ENCODE data around the gene RABAC1.
"Not testable (repeated sequence)": the region's sequence is repeated elsewhere in the genome, so short reads cannot be mapped to it uniquely, and the experiment has no call there.

RABAC1 gene

DNA sequence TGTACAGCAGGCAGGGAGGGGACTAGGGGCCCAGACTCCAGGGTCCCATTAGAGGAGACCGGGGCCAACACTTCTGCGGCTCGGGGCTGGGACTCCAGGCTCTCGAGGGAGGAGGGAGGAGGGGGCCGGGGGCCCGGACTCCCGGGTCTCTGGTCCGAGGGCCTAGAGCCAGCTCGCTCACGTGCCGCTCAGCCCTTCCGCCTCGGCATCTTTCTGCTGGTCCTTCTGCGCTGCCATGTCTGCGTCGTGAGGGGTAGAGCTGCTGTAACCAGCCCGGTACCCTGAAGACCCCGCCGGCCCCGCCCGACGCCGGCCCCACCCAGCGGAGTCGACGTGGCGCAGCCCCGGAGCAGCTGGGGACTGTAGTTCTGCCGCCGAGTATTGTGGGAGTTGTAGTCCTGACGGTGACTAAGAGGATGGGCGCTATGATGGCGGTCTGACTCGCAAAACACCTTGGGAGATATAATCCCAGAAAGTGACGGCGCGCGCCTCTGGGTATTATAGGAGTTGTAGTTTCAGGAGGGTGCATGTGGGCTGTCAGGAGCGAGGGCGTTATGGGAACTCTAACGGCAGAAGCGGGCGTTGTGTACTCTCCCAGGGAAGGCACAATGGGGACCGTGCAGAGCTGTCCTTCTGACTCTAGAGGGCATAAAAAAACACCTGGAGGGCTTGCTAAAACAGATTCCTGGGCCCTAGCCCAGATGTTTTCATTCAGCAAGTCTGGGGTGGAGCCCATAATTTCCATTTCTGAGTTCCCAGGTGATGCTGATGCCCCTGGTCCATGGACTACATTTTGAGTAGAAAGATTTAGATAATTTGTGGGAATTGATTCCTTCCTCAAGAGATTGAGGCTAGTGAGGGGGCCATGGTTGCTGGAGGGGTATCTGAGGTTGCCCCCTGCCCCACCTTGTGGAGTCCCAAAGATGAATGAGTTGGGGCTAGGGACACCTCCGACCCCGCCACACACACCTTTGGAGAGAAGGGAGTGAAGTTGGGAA lies at the start of gene RABAC1:
Gene RABAC1 (minus strand): TSS at position 266 of the 998 bp plus-strand sequence. CDS start 29 bp downstream, at position 237.
- DNase-seq = peak; percentile 93

DNA sequence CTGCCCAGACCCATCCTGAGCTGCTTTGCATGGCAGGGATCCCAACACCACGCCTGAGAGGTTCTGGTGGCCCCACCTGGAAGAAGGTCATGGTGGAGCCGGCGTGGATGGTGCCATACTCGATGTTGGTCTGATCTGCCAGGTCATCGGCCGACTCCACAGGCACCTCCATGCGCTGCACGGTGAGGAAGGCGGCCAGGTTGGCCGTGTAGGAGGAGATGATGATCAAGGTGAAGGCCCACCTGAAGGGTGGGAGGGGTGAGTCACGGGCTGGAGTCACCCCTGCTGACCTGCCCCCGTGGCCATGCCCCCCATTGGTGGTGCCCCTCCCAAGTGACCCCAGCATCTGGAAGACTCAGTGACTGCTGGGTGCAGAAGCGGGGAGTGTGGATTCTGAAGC lies 47.4 kb upstream of the RABAC1 start:
- no peak for DNase-seq

DNA sequence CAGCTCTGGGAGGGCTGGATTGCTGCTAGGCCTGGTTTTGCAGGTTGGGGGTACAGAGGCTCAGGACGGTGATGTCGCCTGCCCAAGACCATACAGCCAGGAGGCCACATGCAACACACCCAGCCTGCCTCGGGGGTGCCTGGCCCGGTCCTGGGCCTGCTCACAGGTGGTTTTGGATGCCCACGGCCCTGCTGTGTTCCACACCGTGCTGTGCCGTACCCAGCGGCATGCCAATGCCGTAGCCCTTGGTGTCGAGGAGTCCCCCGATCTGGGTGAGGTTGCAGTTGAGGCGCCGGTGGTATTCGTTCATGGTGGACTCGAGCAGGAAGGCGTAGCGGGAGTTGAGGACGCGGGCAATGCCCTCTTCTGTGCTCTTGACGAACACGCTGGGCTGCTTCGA lies 46.4 kb upstream of the RABAC1 start:
- DNase-seq = no peak

- no peak for DNase-seq
Observed at GRCh38 chr19:42003506-42004294, 44.6 kb upstream of the RABAC1 start.

DNA sequence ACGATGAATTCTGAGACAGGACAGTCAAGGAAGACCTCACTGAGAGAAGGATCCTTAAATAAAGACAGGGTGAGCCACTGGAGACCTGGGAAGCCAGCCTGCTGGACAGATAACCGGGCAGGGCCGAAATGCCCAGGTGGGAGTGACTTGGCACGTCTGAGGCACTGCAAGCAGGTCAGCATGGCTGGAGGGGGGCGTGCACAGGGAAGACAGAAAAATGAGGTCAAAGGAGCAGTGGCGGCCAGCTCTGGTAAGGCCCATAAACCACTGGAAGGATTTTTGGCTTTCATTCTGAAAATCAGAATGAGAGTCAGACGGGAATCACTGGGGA lies 40.7 kb upstream of the RABAC1 start:
- no peak for DNase-seq

DNA sequence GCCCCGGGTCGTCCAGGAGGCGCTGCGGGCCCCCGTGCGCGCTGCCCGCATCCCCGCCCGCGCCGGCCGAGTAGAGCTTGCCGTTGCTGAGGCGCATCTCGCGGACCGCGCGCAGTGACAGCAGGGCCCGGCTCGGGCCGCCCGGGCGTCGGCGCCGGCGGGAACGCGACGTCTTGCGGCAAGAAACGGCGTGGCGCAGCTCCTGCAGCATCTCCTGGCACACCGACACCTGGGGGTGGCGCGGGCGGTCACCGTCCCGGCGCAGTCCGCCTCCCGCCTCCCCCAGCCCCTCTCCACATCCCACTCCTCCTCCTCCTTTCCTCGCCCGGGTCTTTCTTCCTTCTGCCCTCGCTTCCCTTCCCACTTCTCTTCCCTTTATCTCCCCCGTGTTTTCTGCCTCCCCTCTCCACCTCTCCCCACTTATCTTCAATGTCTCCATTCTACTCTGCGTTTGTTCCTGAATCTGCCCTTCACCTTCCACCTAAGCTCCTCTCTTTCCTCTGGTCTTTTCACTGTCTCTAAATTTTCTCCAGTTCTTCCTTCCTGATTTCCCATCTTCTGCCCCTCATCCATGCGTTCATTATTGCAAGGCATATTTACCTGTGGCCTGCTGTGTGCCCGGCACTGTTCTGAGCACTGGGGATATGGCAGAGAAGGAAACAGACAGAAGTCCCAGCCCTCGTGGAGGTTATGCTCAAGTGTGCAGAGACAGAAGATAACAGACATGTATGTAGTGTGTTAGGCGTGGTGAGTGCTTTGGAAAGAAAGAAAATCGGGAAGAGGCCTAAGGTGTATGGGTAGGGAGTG lies 40.2 kb upstream of the RABAC1 start:
- no peak for DNase-seq

- DNase-seq = peak; percentile 7
Observed at GRCh38 chr19:41998246-41999020, 39.3 kb upstream of the RABAC1 start.

GRCh38 chr19:41997851-41998229 lies 38.7 kb upstream of the RABAC1 start:
- DNase-seq = no peak

DNA sequence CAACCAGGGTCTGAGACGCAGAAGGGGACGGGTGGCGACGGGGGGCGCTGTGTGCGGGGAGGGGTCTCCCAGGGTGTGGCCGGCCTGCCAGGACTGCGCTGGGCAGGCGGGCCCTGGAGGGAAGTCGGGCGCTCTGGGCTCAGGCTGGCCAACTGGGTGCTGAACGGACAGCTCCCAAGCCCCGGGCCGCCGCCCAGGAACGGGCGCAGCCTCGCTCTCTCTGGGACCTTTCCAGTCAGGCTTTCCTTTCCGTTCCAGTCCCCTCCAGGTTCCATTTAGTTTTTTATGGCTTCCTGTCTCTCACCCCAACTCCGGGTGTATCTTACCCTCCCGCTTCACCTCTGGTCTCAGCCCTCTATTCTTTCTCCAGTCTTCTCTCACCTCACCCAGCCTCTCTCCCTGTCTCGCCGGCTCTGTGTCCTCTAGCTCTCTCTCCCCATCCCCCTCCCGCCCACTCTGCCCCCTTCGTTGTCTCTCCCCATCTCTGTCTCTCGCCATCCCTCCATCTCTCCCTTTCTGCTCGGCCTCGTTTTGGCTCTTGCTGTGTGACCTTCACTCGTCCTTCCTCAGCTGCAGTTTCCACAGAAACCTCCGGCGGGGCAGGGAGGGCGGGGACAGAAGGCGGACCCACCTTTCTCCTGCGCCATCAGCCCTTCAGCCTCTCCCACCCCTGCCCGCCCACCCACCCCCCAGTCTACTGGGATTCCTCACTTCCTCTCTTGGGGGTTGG lies 38.2 kb upstream of the RABAC1 start:
- DNase-seq = no peak

DNA sequence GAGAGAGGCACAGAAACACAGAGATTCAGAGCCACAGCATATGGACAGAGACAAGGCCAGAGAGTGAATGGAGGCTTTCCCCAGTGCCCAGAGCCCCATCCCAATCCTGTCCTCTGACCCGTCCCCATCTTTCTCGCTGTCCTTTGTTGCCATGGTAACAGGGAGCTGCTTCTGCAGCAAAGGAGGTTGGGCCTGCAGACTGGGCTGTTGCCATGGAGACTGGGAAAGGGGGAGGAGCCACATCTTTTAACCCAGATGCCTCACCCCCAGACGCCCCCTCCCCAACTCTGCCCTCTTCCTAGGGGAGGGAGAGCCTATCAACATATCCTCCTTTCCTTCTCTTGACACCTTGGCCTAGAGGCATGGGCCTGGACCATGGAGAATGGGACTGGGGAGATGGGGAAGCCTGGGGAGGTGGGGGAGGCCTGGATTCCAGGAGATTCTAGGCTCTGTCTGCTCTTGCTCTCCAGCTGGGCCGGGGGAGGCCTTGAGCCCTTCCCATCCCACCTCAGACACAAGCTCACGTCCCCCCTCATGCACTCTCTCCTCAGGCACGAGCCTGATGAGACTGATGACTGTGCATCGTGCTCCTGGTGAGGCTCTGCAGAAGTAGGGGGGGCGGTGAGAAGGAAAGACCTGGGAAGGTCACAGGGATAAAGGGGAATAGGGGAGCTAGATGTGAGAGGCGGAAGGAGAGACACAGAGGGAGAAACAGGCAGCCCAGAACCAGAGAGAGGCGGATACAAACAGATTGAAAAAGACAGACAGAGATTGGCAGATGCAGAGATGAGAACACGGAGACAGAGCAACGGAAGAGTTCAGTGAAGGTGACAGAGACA lies 37.1 kb upstream of the RABAC1 start:
- no peak for DNase-seq

DNA sequence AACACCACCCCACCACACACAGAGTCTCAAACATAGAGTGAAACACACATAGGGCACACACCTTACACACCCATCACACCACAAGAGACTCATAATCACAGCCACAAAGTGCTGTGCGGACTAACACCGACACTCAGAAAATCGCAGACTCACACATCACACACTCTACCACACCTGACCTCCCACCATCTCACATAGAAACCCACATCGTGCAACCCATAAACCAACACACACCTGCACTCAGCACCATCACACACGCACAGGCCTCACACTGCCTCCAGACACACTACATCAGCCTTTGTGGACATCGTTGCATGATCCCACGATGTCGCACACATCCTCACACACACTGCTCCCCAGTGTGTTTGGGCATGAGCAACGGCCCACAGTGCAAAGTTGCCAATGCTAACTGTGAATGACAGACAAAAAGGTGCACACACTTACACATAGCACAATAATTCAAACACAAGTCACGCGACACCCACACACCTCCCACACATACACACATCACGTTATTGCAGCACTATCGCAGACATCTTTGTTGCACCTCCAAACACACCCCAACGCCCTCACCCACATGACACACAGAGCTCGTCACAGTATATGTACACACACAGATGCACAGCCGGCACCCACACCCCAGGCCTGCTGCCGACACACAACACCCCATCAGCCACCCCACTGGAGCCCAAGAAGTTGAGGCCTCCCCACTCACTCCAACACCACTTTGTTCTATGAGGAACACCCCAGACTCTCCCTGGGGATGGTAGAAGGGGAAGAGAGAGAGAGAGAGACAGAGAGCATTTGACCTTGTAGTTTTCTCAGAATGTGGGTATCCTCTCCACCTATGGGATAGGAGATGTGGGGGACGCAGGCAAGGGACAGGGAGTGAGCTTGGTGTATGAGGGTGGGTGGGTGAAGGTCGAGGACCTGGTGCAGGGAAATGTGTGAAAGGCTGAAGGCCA lies 36.2 kb upstream of the RABAC1 start:
- DNase-seq = no peak

DNA sequence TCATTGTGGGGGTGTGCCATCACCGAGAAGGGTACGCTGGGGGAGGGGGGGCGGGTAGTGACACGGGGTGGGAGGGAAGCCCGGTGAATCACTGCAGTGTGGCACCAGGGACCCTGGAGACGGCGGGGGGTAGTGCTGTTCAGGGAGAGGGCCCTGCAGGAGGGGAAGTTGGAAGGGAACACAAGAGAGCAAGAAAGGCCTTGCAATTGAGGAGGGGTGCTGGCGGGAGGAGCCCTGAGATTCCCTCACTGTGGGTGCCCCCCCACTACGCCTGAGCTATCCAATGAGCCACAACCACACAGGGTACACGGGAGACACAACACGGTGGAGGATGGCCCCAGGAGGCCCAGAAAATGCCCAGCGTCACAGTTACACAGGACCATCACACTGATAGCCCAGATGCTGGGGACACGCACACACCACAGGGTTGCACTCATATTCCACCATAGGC lies 35.4 kb upstream of the RABAC1 start:
- no peak for DNase-seq

- peak; percentile 73 for DNase-seq
Observed at GRCh38 chr19:41993612-41994483, 34.7 kb upstream of the RABAC1 start, which contains the start of gene ATP1A3. ATP1A3 (minus strand) TSS chr19:41994230; CDS start chr19:41994076, 154 bp downstream.

DNA sequence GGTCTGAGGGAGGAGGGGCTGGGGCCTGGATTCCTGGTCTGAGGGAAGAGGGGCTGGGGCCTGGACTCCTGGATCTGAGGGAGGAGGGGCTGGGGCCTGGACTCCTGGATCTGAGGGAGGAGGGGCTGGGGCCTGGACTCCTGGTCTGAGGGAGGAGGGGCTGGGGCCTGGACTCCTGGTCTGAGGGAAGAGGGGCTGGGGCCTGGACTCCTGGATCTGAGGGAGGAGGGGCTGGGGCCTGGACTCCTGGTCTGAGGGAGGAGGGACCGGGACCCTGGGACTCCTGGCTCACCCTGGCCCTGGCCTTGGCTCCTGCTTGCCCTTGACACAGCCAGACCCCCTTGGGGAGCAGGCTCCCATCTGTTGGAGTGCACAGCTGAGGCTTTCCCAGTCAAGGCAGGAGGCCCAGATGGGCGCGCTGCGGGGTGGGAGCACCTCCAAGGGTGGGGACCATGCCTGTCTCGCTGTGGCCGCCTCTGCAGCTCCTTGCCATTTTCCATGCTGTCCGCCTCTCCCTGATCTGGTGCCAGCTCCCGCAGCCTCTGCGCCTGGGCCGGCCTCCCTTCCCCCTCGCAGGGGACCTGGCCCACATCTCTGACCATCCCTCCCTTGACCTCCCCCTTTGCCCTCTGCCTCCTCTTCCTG lies 32.9 kb upstream of the RABAC1 start:
- not testable (repeated sequence) for DNase-seq

DNA sequence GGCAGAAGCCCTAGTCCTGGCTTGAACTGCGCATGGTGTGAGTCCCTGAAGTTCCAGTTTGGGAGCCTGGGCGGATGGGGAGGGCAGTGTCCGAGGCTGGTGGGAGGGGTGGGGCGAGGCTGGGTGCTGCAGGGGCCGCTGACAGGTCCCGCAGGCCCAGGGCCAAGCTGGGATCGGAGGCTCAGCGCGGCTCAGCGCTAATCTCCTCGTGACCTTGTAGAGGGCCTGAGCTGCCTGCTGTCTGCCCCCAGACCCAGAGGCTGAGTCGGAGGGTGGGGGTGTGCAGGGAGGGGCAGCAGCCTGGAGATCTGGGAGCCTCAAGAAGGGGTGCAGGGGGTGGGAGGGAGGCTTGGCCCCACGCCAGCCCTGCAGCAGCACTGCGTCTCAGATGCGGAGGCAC lies 31.9 kb upstream of the RABAC1 start:
- no peak for DNase-seq

GRCh38 chr19:41990615-41991014 lies 31.5 kb upstream of the RABAC1 start:
- DNase-seq = no peak

- DNase-seq = no peak
Observed at GRCh38 chr19:41990028-41990427, 30.9 kb upstream of the RABAC1 start.

- no peak for DNase-seq
Observed at GRCh38 chr19:41988947-41989346, 29.8 kb upstream of the RABAC1 start.

Data from NCI-H510A treated with DMSO at 0.1 percent for 48 hours (cell line).